ENCODE data around the gene DNASE1L3.
"Not testable (repeated sequence)": the region's sequence is repeated elsewhere in the genome, so short reads cannot be mapped to it uniquely, and the experiment has no call there.

Gene DNASE1L3

DNA sequence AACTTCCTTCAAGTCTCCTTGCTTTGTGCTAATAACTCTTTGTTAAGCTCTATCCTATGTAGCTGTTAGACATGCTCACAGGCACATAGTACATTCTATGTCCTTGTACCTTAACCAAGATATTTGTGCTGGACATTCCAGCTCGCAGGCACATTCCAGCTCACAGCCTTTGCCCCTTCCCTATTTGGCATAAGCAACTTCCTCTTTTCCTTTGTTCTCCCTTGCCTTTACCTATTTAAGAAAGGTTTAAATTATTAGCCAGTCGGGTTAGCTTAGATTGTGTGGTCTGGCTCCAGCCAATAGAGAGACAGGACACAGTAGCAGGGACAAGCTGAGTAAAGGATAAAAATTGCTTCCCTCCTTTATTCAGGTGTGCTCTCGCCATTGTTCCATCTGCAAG is 9.3 kb downstream of the DNASE1L3 start:
- DNase-seq (ENCODE audit: low spot score) = not testable (repeated sequence)

- no peak for DNase-seq (ENCODE audit: low spot score)
Measured at GRCh38 chr3:58200846-58201355, 9.9 kb downstream of the DNASE1L3 start.

DNA sequence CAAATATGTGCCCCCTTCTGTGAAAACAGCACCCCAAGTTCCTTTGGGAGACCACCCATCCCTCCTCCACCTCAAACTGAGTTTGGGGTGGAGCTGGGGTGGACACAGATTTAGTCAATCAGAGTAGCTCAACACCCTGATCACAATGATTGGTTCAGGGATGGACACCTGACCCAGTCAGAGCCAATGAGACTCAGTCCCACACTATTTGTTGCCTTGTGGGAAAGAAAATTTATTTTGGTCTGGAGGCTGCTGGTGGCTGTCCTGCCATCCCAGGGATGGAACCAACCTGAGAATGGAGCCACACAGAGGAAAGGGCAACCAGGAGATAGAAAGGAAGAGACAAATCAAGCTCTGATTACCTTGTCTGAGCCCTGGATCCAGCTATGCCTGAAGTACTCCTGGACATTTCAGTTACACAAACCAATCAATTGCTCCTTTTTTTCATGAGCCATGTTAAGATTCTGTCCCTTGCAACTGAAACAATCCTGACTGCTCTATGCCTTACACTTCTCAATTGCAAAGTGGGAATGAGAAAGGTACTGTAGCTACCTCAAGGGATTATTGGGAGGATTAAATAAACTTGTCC is 10.6 kb downstream of the DNASE1L3 start:
- DNase-seq (ENCODE audit: low spot score) = no peak

- no peak for DNase-seq (ENCODE audit: low spot score)
Measured at GRCh38 chr3:58198804-58199203, 12.0 kb downstream of the DNASE1L3 start.

DNA sequence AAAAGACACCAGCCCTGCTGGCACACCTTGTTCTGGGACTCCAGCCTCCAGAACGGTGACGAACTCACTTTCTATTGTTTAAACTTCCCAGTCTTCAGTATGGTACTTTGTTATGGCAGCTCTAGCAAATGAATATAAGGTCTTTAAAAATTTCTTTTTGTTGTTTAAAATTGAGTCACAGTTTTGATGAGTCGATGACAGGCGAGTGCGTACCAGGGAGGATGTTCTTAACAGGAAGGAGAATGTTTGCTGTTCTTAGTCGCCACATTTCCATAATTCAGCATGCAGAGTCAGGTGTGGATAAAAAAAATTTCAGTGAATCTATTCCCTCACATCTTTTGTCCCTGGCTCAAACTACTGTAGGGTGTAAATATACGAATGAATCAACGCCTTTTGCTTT is 12.4 kb downstream of the DNASE1L3 start:
- DNase-seq (ENCODE audit: low spot score) = no peak

DNA sequence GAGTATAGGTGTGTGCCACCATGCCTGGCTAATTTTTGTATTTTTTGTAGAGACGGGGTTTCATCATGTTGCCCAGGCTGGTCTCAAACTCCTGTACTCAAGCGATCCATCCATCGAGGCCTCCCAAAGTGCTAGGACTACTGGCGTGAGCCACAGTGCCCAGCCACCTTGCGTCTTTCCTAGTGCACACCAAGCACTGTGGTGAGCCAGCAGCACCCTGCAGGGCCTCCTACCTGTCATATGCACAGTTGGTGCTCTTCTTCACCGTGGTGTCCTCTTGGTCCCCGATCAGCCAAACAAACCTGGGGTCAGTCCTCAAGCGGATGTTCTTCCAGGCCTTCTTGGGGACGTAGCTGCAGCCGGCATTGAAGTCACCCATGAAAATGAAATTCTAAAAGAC is 13.2 kb downstream of the DNASE1L3 start:
- DNase-seq (ENCODE audit: low spot score) = no peak

GRCh38 chr3:58193682-58194407 is 16.9 kb downstream of the DNASE1L3 start:
- no peak for DNase-seq (ENCODE audit: low spot score)

DNA sequence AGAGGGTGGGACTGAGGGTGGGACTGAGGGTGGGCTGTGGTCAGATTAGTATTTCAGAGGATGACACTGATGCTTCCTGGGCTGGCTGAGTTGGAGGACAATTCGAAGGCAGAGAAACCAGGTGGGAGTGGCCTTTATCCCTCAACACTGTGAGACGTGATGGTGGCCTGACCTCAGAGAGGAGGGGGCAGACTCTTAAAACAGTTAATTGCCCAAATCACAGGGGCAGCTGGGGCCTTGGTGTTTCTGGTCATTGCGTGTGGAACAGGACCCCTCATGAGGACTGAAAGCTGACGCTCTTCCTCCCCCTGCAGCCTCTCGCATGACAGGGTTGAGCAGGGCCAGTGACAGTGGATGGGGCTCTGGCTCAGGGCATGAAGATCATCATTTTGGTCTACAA is 18.7 kb downstream of the DNASE1L3 start:
- no peak for DNase-seq (ENCODE audit: low spot score)

DNA sequence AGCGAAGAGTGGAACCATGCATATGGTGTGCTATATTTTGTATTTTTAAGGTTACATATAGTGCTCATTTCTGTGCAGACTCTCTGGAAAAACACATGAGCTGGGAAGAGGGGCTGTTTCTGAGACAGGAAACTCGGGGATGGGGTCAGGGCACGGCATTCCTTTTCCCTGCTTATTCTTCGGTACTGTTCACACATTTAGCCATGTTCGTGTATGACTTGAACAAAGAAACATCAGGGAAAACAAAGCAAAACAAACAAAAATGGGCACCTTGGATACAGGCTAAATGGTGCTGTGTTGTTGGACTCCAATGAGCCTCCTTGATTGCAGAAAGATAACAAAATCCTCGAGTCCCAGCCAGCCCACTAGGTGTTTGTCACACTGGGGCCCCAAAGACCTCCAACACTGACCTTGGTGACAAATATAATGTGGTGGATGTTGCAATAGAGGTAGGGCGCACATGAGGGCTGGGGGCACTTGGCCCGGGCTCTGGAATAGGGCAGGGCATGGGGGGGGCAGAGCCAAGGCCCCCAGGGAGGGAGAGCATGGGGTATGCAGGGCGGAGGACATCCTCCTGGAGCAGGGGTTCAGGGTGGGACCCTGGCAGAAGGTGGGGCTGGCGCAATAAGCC is 19.3 kb downstream of the DNASE1L3 start:
- no peak for DNase-seq (ENCODE audit: low spot score)

- no peak for DNase-seq (ENCODE audit: low spot score)
Measured at GRCh38 chr3:58190882-58191281, 19.9 kb downstream of the DNASE1L3 start.

DNA sequence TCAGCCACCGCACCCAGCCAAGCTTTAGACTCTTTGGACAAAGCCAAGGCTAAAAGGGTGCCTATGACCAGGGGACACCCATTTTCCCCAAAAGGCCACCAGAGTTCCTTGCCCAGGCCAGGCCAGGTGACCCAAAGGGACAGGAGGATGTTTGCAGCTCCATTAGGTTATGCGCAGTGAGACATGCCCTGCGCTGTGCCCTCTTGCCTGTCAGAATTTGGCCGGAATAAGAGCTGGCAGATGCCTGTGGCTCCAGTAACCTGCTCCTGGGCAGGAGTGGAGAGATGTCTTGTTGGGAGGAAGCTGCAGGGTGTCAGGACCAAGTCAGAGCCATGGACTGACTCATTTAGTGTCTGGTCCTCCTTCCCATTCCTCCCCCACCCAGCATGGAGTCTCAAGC is 20.5 kb downstream of the DNASE1L3 start:
- no peak for DNase-seq (ENCODE audit: low spot score)

DNA sequence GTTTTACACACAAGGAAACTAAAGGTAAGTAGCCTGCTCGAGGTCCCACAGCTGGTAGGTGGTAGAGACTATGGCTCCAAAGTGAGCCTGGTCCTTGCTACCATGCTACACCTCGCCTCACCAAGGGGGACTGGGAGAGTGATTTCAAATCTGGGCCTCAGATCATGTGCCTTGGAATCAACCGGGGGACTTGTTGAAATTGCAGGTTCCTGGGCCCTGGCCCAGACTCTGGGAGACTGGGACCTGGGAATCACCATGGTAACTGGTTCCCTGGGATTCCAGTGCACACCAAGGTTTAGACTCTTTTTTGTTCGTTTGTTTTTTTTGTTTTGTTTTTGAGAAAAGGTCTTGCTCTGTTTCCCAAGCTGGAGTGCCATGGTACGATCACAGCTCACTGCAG is 21.1 kb downstream of the DNASE1L3 start:
- DNase-seq (ENCODE audit: low spot score) = no peak

- no peak for DNase-seq (ENCODE audit: low spot score)
Measured at GRCh38 chr3:58188921-58189451, 21.8 kb downstream of the DNASE1L3 start.

GRCh38 chr3:58188173-58188564 is 22.6 kb downstream of the DNASE1L3 start:
- no peak for DNase-seq (ENCODE audit: low spot score)

DNA sequence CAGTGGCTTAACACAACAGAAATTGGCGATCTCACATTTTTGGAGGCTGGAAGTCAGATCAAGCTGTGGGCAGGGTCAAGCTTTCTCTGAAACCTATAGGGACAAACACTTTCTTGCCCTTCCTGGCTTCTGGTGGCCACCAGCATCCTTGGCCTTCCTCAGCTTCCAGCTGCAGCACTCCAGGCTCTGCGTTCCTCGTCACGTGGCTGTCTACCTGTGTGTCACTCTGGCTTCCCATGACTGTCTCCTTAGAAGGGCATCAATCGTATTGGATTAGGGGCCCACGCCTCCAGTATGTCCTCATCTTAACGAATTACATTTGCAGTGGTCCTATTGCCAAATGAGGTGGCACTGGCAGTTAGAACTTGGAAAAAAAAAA is 25.8 kb downstream of the DNASE1L3 start:
- DNase-seq (ENCODE audit: low spot score) = no peak

- no peak for DNase-seq (ENCODE audit: low spot score)
Measured at GRCh38 chr3:58184309-58184981, 26.3 kb downstream of the DNASE1L3 start.

- no peak for DNase-seq (ENCODE audit: low spot score)
Measured at GRCh38 chr3:58183891-58184290, 26.9 kb downstream of the DNASE1L3 start.

DNA sequence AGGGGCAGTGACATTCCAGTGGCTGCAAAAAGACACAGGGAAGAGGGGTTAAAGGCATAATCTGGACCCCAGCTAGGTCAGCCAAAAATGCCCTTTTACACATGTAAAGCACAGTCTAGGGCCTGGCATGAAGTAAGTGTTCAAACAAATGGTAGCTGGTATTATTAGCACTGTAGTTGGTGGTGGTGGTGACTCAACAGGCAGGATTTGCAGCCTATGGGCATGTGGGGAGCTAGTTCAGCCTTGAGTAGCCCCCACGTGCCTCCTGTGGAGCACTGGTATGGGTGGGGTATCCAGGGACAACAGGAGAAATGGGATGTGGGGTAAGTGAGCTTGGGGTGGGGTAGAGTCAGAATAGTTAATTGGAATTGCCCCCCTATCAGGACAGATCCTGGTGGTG is 27.6 kb downstream of the DNASE1L3 start:
- no peak for DNase-seq (ENCODE audit: low spot score)

- no peak for DNase-seq (ENCODE audit: low spot score)
Measured at GRCh38 chr3:58180940-58181587, 29.7 kb downstream of the DNASE1L3 start.

DNA sequence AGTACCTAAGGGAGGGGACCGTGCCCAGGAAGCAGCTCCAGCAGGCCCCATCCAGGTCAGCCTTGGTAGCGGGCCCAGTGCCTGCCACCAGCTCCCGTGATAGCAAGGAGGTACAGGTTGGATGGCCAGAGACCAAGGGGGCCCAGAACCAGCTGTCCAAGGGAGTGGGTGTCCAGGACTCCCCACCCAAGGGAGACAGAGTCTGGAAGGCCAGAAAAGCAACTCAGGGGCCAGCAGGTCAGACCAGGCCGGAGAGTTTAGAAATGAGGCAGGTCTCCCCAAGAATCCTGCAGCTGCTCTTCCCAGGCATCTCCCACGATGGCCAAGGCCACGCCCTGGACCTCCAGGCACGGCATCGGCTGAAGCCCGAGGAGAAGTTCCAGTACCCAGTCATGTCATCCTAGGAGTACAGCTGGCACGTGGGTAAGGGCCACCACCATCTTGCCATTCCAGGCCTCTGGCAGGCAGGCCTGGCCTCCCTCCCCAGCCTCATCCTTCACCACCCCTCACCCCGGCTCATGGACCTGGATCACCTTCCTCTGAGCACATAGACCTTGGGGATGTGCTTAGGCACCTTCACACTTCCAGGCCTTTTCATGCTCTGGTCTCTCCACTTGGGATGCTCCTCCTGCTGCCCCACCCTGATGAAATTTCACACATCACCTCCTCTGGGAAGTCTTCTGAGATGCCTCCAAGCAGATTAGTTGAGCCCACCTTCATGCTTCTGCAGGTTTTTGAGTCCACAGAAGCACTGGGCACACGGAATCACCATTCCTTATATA is 30.5 kb downstream of the DNASE1L3 start:
- no peak for DNase-seq (ENCODE audit: low spot score)

All from hepatic stellate cell (primary cell).